ENCODE measurements around the gene ENO1. TPM values are rescaled to one million over a fixed set of nuclear protein-coding genes. Genes with fewer than 3 reads are reported as not detected.
"Not testable (repeated sequence)": the region's sequence is repeated elsewhere in the genome, so short reads cannot be mapped to it uniquely, and the experiment has no call there.

ENO1 gene
- total and polyA plus RNA-seq, 10 of the 15 experiments (the other 5 are each of a cell fraction or from before 2014, with no cell fraction given): 1,850 to 4,219 (median 2,331) TPM

GRCh38 chr1:8900684-8901083 is 22.2 kb upstream of the ENO1 start:
- H3K4me2 ChIP-seq (ENCODE audit: control insufficient read depth, insufficient read depth); H4K20me1 ChIP-seq (ENCODE audit: control insufficient read depth, insufficient read depth); DNase-seq (ENCODE audit: low read depth, low spot score); H3K27me3 ChIP-seq (replicated peaks in 1 of 2; ENCODE audit: control insufficient read depth in 2 of 2, insufficient read depth in 2 of 2, low read length in 1 of 2); ATAC-seq; BruUV-seq (replicated peaks); H3K9ac ChIP-seq (ENCODE audit: control insufficient read depth, insufficient read depth, low read length); H2AFZ ChIP-seq (ENCODE audit: control insufficient read depth, low read depth, low read length); intact Hi-C loops (cut with micrococcal nuclease; ENCODE audit: unreplicated experiment); H3K27ac ChIP-seq (ENCODE audit: control insufficient read depth, insufficient read depth); FAIRE-seq; H3K36me3 ChIP-seq (ENCODE audit: control insufficient read depth in 2 of 2, insufficient read depth in 2 of 2, low read length in 1 of 2); POLR2A ChIA-PET; H3K9me3 ChIP-seq (replicated peaks; ENCODE audit: control insufficient read depth, insufficient read depth, low read length); in situ Hi-C loops (cut with MboI); H3K4me3 ChIP-seq; H3K4me1 ChIP-seq (ENCODE audit: control insufficient read depth, insufficient read depth, low read length); H3K79me2 ChIP-seq (ENCODE audit: control insufficient read depth, insufficient read depth, low read length): not testable (repeated sequence)
- SMC1A ChIA-PET (ENCODE audit: uncharacterized antibody, unreplicated experiment): interaction anchor here (0.8 kb wide), 1 partner anchor 21 kb away, joined by 3 read pairs; no protein-coding TSS in a partner anchor
- WGBS (ENCODE audit: insufficient coverage, insufficient replicate concordance, low lambda C conversion rate, missing lambda C conversion rate): 48% methylated on average over 4 of the region's 4 CpGs
- CTCF ChIA-PET: interaction anchor here (1.0 to 1.4 kb wide), 2 partner anchors 20 to 52 kb away, joined by 3 read pairs; no protein-coding TSS in a partner anchor
- RAD21 ChIA-PET (ENCODE audit: unreplicated experiment): interaction anchor here (0.6 kb wide), 1 partner anchor 9 kb away, joined by 3 read pairs; no protein-coding TSS in a partner anchor
- peak in 1 of 2 experiments; percentile 54; a peak in 1 of 4 replicates for TF ChIP-seq BHLHE40 (IDR thresholded peaks at IDR 0.05; ENCODE audit: borderline replicate concordance in 1 of 2, low read depth in 2 of 2, low read length in 1 of 2)

- no peak for DNase-seq (ENCODE audit: low read depth, low spot score)
- CTCF ChIA-PET: no interaction called here
- no peak overlapping the region for H3K27ac ChIP-seq (ENCODE audit: control insufficient read depth, insufficient read depth)
- TF ChIP-seq ASH2L (IDR thresholded peaks at IDR 0.05; ENCODE audit: borderline replicate concordance, low read depth) (no peak), YY1 (IDR thresholded peaks at IDR 0.05; ENCODE audit: low read depth, low read length) (no peak), MEF2A (IDR thresholded peaks at IDR 0.05; ENCODE audit: insufficient read depth, low read depth, low read length) (no peak), POLR2AphosphoS5 (IDR thresholded peaks at IDR 0.05; ENCODE audit: low read length) (no peak), TCF12 (IDR thresholded peaks at IDR 0.05; ENCODE audit: low read depth, low read length) (no peak), ZNF24 (IDR thresholded peaks at IDR 0.05) (no peak), ATF2 (IDR thresholded peaks at IDR 0.05; ENCODE audit: low read length) (no peak), GABPA (IDR thresholded peaks at IDR 0.05; ENCODE audit: low read depth) (no peak), MTA2 (IDR thresholded peaks at IDR 0.05; ENCODE audit: low read depth) (no peak), SPI1 (IDR thresholded peaks at IDR 0.05; ENCODE audit: borderline replicate concordance, insufficient read depth, low read depth, low read length) (no peak)
These were observed 20.6 kb upstream of the ENO1 start for GRCh38 chr1:8899046-8899445.

More at GRCh38 chr1:8899046-8899445, 20.6 kb upstream of the ENO1 start:
- FAIRE-seq (no peak), ATAC-seq (no peak)
- H3K4me2 ChIP-seq (ENCODE audit: control insufficient read depth, insufficient read depth): no peak overlapping the region
- H2AFZ ChIP-seq (ENCODE audit: control insufficient read depth, low read depth, low read length): no peak overlapping the region
- ChIA-PET SMC1A (ENCODE audit: uncharacterized antibody, unreplicated experiment) (interaction anchor here (0.6 to 1.1 kb wide), 3 partner anchors 15 to 27 kb away, joined by 3 to 8 read pairs (median 5); no protein-coding TSS in a partner anchor), POLR2A (no interaction called here), RAD21 (ENCODE audit: unreplicated experiment) (no interaction called here)
- H3K9ac ChIP-seq (ENCODE audit: control insufficient read depth, insufficient read depth, low read length): no peak overlapping the region
- in situ Hi-C loops (cut with MboI): no loop called here
- H3K27me3 ChIP-seq (replicated peaks in 1 of 2; ENCODE audit: control insufficient read depth in 2 of 2, insufficient read depth in 2 of 2, low read length in 1 of 2): no peaks in the 10 kb centered on the region
- intact Hi-C loops (cut with micrococcal nuclease; ENCODE audit: unreplicated experiment): no loop called here
- no peaks in the 10 kb centered on the region for H4K20me1 ChIP-seq (ENCODE audit: control insufficient read depth, insufficient read depth)
- no peaks in the 10 kb centered on the region for H3K36me3 ChIP-seq (ENCODE audit: control insufficient read depth in 2 of 2, insufficient read depth in 2 of 2, low read length in 1 of 2)
- BruUV-seq (replicated peaks): no TSS peak
- WGBS (ENCODE audit: insufficient coverage, insufficient replicate concordance, low lambda C conversion rate, missing lambda C conversion rate): 88% methylated on average over 7 of the region's 7 CpGs
- no peak overlapping the region for H3K4me3 ChIP-seq
- H3K79me2 ChIP-seq (ENCODE audit: control insufficient read depth, insufficient read depth, low read length): no peaks in the 10 kb centered on the region
- no peaks in the 10 kb centered on the region; the same call in 2 of the 3 replicates for H3K9me3 ChIP-seq (replicated peaks; ENCODE audit: control insufficient read depth, insufficient read depth, low read length)
- peaks cover 6% of the 10 kb centered on the region; the same call in 1 of the 2 replicates for H3K4me1 ChIP-seq (ENCODE audit: control insufficient read depth, insufficient read depth, low read length)

Data from GM12878 (cell line).